ENCODE measurements around the gene TINCR. TPM values are rescaled to one million over a fixed set of nuclear protein-coding genes. Genes with fewer than 3 reads are reported as not detected.

Gene TINCR
- total RNA-seq, 1 experiment from 2014 or later: 0.17 TPM

DNA sequence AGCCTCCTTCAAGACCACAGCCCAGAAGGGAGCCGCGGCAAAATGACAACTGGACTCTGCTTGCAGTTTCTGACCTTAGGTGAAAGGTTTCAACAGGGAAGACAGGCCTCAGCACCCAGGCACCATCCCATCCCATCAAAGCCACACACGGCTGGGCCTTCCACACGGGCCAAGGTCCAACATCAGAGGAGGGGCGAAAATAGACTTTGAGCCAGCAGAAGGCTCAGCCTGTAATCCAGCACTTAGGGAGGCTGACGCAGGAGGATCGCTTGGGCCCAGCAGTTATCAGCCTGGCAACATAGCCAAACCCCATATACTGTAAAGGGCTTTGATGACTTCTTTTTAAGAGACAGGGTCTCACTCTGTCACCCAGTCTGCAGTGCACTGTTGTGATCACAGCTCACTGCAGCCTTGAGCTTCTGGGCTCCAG, 26.8 kb upstream of the TINCR start:
- Histone ChIP-seq H2BK120ac (ENCODE audit: low read depth, low read length, poor library complexity, severe bottlenecking) (no peak overlapping the region), H4K91ac (ENCODE audit: insufficient read length, low read depth, low read length) (no peak overlapping the region), H3K9me3 (ENCODE audit: control insufficient read depth, low read depth, low read length) (no peaks in the 10 kb centered on the region), H3K23me2 (ENCODE audit: insufficient read length, low read depth, low read length, poor library complexity, severe bottlenecking) (no peaks in the 10 kb centered on the region), H2BK12ac (ENCODE audit: insufficient read length, low read depth, low read length) (no peak overlapping the region), H2BK20ac (ENCODE audit: low read depth, low read length, poor library complexity, severe bottlenecking) (no peak overlapping the region), H3K79me1 (ENCODE audit: insufficient read depth, low read depth, low read length, poor library complexity, severe bottlenecking) (peaks cover 5% of the 10 kb centered on the region), H3K9ac (ENCODE audit: extremely low read depth, insufficient read length, low read length) (no peak overlapping the region), H2AFZ (ENCODE audit: low read length) (no peak overlapping the region), H3K18ac (ENCODE audit: insufficient read length, low read depth, low read length) (no peak overlapping the region), H4K8ac (replicated peaks; ENCODE audit: insufficient read length, low read depth, low read length) (no peak overlapping the region), H2BK15ac (ENCODE audit: low read depth, low read length) (no peak overlapping the region), H2BK5ac (ENCODE audit: insufficient read length, low read length) (no peak overlapping the region), H3K4me2 (ENCODE audit: insufficient read depth, insufficient read length, low read length) (no peak overlapping the region), H3K23ac (ENCODE audit: insufficient read length, low read depth, low read length) (no peak overlapping the region), H2AK5ac (ENCODE audit: insufficient read length, low read length) (no peak overlapping the region), H3K27ac (ENCODE audit: insufficient read length, low read depth, low read length) (no peak overlapping the region), H3K56ac (ENCODE audit: insufficient read length, low read depth, low read length) (no peak overlapping the region), H4K5ac (ENCODE audit: insufficient read length, low read depth, low read length) (no peak overlapping the region), H3K27me3 (ENCODE audit: insufficient read depth, low read length) (no peaks in the 10 kb centered on the region; the same call in 1 of the 2 replicates), H3T11ph (ENCODE audit: low read length) (no peak overlapping the region), H4K20me1 (ENCODE audit: control insufficient read depth, insufficient read depth, insufficient read length) (no peaks in the 10 kb centered on the region), H3K4ac (ENCODE audit: low read depth, low read length) (no peak overlapping the region), H3K14ac (ENCODE audit: insufficient read depth, low read length) (no peak overlapping the region), H3K4me1 (ENCODE audit: insufficient read depth, low read length) (no peaks in the 10 kb centered on the region), H3K79me2 (ENCODE audit: insufficient read depth, low read length) (no peaks in the 10 kb centered on the region)
- no peaks in the 10 kb centered on the region; a peak in 1 of 5 replicates for H3K9me3 Mint-ChIP-seq
- no peaks in the 10 kb centered on the region for H3K27me3 Mint-ChIP-seq (ENCODE audit: low read depth)
- DNase-seq: no peak
- TF ChIP-seq, protein P1, sequence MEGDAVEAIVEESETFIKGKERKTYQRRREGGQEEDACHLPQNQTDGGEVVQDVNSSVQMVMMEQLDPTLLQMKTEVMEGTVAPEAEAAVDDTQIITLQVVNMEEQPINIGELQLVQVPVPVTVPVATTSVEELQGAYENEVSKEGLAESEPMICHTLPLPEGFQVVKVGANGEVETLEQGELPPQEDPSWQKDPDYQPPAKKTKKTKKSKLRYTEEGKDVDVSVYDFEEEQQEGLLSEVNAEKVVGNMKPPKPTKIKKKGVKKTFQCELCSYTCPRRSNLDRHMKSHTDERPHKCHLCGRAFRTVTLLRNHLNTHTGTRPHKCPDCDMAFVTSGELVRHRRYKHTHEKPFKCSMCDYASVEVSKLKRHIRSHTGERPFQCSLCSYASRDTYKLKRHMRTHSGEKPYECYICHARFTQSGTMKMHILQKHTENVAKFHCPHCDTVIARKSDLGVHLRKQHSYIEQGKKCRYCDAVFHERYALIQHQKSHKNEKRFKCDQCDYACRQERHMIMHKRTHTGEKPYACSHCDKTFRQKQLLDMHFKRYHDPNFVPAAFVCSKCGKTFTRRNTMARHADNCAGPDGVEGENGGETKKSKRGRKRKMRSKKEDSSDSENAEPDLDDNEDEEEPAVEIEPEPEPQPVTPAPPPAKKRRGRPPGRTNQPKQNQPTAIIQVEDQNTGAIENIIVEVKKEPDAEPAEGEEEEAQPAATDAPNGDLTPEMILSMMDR (conservative IDR thresholded peaks at IDR 0.05): no peak
- peak overlapping the region in 2 of 3 experiments; percentile 57 to 68; a peak in 1 of 7 replicates for H3K27ac Mint-ChIP-seq
- peaks cover 38 to 90% (median 78%) of the 10 kb centered on the region in 3 experiments for H3K36me3 Mint-ChIP-seq (ENCODE audit: insufficient read depth in 1 of 3, low read depth in 3 of 3)
- H3K4me1 Mint-ChIP-seq: peaks cover 0 to 3% of the 10 kb centered on the region in 2 experiments; a peak in 1 of 4 replicates
- no CpG with 5 or more reads among the region's 7 CpGs for WGBS (ENCODE audit: extremely low coverage, insufficient read length, low lambda C conversion rate)
- no peak overlapping the region for H3K4me3 Mint-ChIP-seq
